Vagina (tissue), 2 donors: ENCODE data around the gene ZRANB1.

Experiments used
- CTCF ChIP-seq, 3 experiments: fragments of 450-650 bp in 2 of 3; fragments of 200-600 bp in 1 of 3; sonication (generic) in 1 of 3; IDR thresholded peaks; one replicate each; pipeline ENCODE4 v1.5.1; 2017 to 2019; ENCODE audit warnings: antibody characterized with exemption in 3 of 3, mild to moderate bottlenecking in 2 of 3, moderate library complexity in 2 of 3
- POLR2A ChIP-seq, 2 donors: fragments of 450-650 bp; IDR thresholded peaks; one replicate each; pipeline ENCODE4 v1.6.1; 2017; ENCODE audit warnings: antibody characterized with exemption in 2 of 2, mild to moderate bottlenecking in 2 of 2, moderate library complexity in 2 of 2
- POLR2AphosphoS5 ChIP-seq, 2 donors: sonication (generic); formaldehyde crosslinking; IDR thresholded peaks; one replicate each; pipeline ENCODE4 v1.9.0; 2017; ENCODE audit warnings: antibody characterized with exemption in 2 of 2, mild to moderate bottlenecking in 2 of 2, low read depth in 1 of 2; ENCODE audit not compliant: insufficient read depth in 1 of 2

- TF ChIP-seq CTCF (IDR thresholded peaks at IDR 0.05): no peak
- TF ChIP-seq POLR2AphosphoS5 (IDR thresholded peaks at IDR 0.05; ENCODE audit: insufficient read depth in 1 of 2, low read depth in 1 of 2): no peak
- no peak for TF ChIP-seq POLR2A (IDR thresholded peaks at IDR 0.05)
Observed at GRCh38 chr10:124967255-124967654, 25.3 kb downstream of the ZRANB1 start.
